Measurements from ENCODE around the gene GYPE. TPM values are rescaled to one million over a fixed set of nuclear protein-coding genes. Genes with fewer than 3 reads are reported as not detected.
"Not testable (repeated sequence)": the region's sequence is repeated elsewhere in the genome, so short reads cannot be mapped to it uniquely, and the experiment has no call there.

GYPE gene
- total and polyA plus RNA-seq, 4 experiments from 2014 or later = 0.58 to 1.6 (median 1.3) TPM; not detected in 1

DNA sequence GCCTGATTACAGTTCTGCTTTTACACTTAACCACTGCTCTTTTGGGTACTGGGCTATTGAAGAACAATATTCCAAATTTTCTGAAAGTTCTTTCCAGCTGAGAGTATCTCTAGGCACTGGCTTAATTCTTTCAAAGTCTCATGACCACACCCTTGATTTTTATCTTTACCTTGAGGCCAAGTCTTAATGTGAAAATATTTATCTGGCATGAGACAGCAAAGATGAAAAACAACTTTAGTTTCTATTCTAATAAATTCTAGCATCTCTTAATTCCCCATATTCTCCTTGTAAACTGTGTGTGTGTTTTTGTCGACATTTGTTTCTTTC, 61.9 kb downstream of the GYPE start:
- DNase-seq; H3K27ac Mint-ChIP-seq; H3K4me1 ChIP-seq (ENCODE audit: insufficient read depth, low read length); H3K4me3 Mint-ChIP-seq; H3K9me3 ChIP-seq (ENCODE audit: control insufficient read depth in 1 of 2, low read length in 2 of 2); H3K36me3 Mint-ChIP-seq; intact Hi-C loops (cut with micrococcal nuclease); H3K9me3 Mint-ChIP-seq; H3K27me3 Mint-ChIP-seq; H3K36me3 ChIP-seq (ENCODE audit: insufficient read depth, low read length); CTCF ChIA-PET (ENCODE audit: partially characterized antibody); H3K27ac ChIP-seq (ENCODE audit: low read depth, low read length); H3K4me1 Mint-ChIP-seq; H3K27me3 ChIP-seq (ENCODE audit: insufficient read depth, low read length); H3K4me3 ChIP-seq (ENCODE audit: low read length in 2 of 2); POLR2A ChIA-PET (ENCODE audit: partially characterized antibody): not testable (repeated sequence)

- DNase-seq; H3K9me3 Mint-ChIP-seq; H3K9me3 ChIP-seq (ENCODE audit: control insufficient read depth in 1 of 2, low read length in 2 of 2); H3K27me3 ChIP-seq (ENCODE audit: insufficient read depth, low read length); H3K4me3 ChIP-seq (ENCODE audit: low read length in 2 of 2); H3K36me3 Mint-ChIP-seq; CTCF ChIA-PET (ENCODE audit: partially characterized antibody); intact Hi-C loops (cut with micrococcal nuclease); H3K27ac ChIP-seq (ENCODE audit: low read depth, low read length); POLR2A ChIA-PET (ENCODE audit: partially characterized antibody); H3K36me3 ChIP-seq (ENCODE audit: insufficient read depth, low read length); H3K4me3 Mint-ChIP-seq; H3K4me1 Mint-ChIP-seq; H3K4me1 ChIP-seq (ENCODE audit: insufficient read depth, low read length); H3K27me3 Mint-ChIP-seq: not testable (repeated sequence)
- H3K27ac Mint-ChIP-seq = peak overlapping the region in 1 of 7 donors; percentile 43
Measured at GRCh38 chr4:143842624-143843505, 62.5 kb downstream of the GYPE start.

GRCh38 chr4:143839413-143839812, 65.9 kb downstream of the GYPE start:
- H3K27me3 Mint-ChIP-seq; H3K36me3 ChIP-seq (ENCODE audit: insufficient read depth, low read length); H3K4me3 ChIP-seq (ENCODE audit: low read length in 2 of 2); DNase-seq; intact Hi-C loops (cut with micrococcal nuclease); H3K27ac Mint-ChIP-seq; H3K27me3 ChIP-seq (ENCODE audit: insufficient read depth, low read length); H3K36me3 Mint-ChIP-seq; CTCF ChIA-PET (ENCODE audit: partially characterized antibody); H3K9me3 ChIP-seq (ENCODE audit: control insufficient read depth in 1 of 2, low read length in 2 of 2); H3K4me1 Mint-ChIP-seq; H3K27ac ChIP-seq (ENCODE audit: low read depth, low read length); H3K4me1 ChIP-seq (ENCODE audit: insufficient read depth, low read length); H3K4me3 Mint-ChIP-seq; POLR2A ChIA-PET (ENCODE audit: partially characterized antibody): not testable (repeated sequence)
- H3K9me3 Mint-ChIP-seq = peaks cover 0 to 12% (median 3%) of the 10 kb centered on the region in 8 donors

- H3K36me3 Mint-ChIP-seq; H3K9me3 ChIP-seq (ENCODE audit: control insufficient read depth in 1 of 2, low read length in 2 of 2); DNase-seq; H3K4me1 ChIP-seq (ENCODE audit: insufficient read depth, low read length); intact Hi-C loops (cut with micrococcal nuclease); H3K36me3 ChIP-seq (ENCODE audit: insufficient read depth, low read length); H3K27me3 Mint-ChIP-seq; H3K27me3 ChIP-seq (ENCODE audit: insufficient read depth, low read length); POLR2A ChIA-PET (ENCODE audit: partially characterized antibody); H3K4me3 ChIP-seq (ENCODE audit: low read length in 2 of 2); H3K4me3 Mint-ChIP-seq; H3K27ac ChIP-seq (ENCODE audit: low read depth, low read length); CTCF ChIA-PET (ENCODE audit: partially characterized antibody); H3K27ac Mint-ChIP-seq; H3K4me1 Mint-ChIP-seq: not testable (repeated sequence)
- H3K9me3 Mint-ChIP-seq = peaks cover 0 to 43% (median 22%) of the 10 kb centered on the region in 8 donors
Measured at GRCh38 chr4:143834196-143834595, 71.2 kb downstream of the GYPE start.

DNA sequence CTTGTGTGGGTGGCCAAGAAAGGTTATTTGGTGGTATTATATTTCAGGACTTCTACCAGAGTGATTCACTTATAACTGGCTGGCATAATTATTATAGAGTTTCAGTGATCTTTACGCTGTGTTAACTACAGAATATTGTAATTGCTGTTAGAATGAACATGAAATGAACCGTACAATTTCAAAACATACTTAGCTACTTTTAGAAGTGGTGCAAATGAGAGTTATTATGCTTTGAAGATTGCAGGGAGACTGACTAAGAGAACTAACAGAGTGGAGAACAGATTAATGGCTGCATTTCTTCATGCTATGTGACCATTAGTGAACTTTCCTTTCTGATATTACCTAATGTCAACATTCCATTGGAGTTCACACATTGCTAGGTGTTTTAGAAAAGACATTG, 71.7 kb downstream of the GYPE start:
- not testable (repeated sequence) for H3K4me1 Mint-ChIP-seq, H3K27ac Mint-ChIP-seq

DNA sequence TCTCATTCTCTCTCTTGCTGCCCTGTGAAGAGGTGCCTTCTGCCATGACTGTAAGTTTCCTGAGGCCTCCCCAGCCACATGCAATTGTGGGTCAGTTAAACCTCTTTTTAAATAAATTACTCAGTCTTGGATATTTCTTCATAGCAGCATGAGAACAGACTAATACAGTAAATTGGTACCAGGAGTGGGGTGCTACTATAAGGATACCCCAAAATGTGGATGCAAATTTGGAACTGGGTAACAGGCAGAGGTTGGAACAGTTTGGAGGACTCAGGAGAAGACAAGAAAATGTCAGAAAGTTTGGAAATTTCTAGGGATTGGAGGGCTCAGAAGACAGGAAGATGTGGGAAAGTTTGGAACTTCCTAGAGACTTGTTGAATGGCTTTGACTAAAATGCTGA, 74.8 kb downstream of the GYPE start:
- H3K4me1 Mint-ChIP-seq; CTCF ChIA-PET (ENCODE audit: partially characterized antibody); intact Hi-C loops (cut with micrococcal nuclease): not testable (repeated sequence)

More for the DNA sequence above, 71.7 kb downstream of the GYPE start:
- H3K9me3 ChIP-seq (ENCODE audit: control insufficient read depth in 1 of 2, low read length in 2 of 2); intact Hi-C loops (cut with micrococcal nuclease); H3K4me3 Mint-ChIP-seq; H3K4me1 ChIP-seq (ENCODE audit: insufficient read depth, low read length); DNase-seq; H3K4me3 ChIP-seq (ENCODE audit: low read length in 2 of 2); H3K36me3 Mint-ChIP-seq; H3K27me3 ChIP-seq (ENCODE audit: insufficient read depth, low read length); H3K27me3 Mint-ChIP-seq; H3K36me3 ChIP-seq (ENCODE audit: insufficient read depth, low read length); H3K27ac ChIP-seq (ENCODE audit: low read depth, low read length); CTCF ChIA-PET (ENCODE audit: partially characterized antibody); POLR2A ChIA-PET (ENCODE audit: partially characterized antibody): not testable (repeated sequence)
- H3K9me3 Mint-ChIP-seq = peaks cover 0 to 45% (median 24%) of the 10 kb centered on the region in 8 donors

DNA sequence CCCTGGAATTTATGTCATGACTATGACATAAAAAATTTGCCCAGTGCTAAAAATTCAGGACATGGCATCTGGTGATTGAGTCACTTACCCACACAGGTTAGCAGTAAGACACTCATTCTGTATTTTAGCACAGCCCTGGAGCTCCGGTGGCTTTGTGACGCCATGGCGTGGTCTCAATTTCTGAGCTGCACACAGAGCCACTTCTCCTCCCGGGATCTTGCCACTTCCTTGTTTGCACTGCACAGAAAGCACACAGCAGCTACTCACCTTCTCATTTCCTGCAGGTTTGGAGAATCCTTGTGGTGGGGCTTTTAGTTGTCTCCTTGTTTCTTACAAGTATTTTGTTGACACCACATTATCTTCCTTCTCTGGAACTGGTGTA, 76.1 kb downstream of the GYPE start:
- H3K27ac ChIP-seq (ENCODE audit: low read depth, low read length); H3K4me3 Mint-ChIP-seq; CTCF ChIA-PET (ENCODE audit: partially characterized antibody); H3K9me3 ChIP-seq (ENCODE audit: control insufficient read depth in 1 of 2, low read length in 2 of 2); H3K36me3 Mint-ChIP-seq; H3K27me3 ChIP-seq (ENCODE audit: insufficient read depth, low read length); intact Hi-C loops (cut with micrococcal nuclease); POLR2A ChIA-PET (ENCODE audit: partially characterized antibody); DNase-seq; H3K27me3 Mint-ChIP-seq; H3K27ac Mint-ChIP-seq; H3K4me1 Mint-ChIP-seq; H3K36me3 ChIP-seq (ENCODE audit: insufficient read depth, low read length); H3K4me1 ChIP-seq (ENCODE audit: insufficient read depth, low read length); H3K4me3 ChIP-seq (ENCODE audit: low read length in 2 of 2): not testable (repeated sequence)
- peaks cover 0 to 40% (median 22%) of the 10 kb centered on the region in 8 donors for H3K9me3 Mint-ChIP-seq

More for the DNA sequence above, 74.8 kb downstream of the GYPE start:
- H3K4me3 Mint-ChIP-seq; H3K36me3 Mint-ChIP-seq; H3K27me3 Mint-ChIP-seq; H3K27me3 ChIP-seq (ENCODE audit: insufficient read depth, low read length); H3K9me3 ChIP-seq (ENCODE audit: control insufficient read depth in 1 of 2, low read length in 2 of 2); H3K4me1 ChIP-seq (ENCODE audit: insufficient read depth, low read length); H3K27ac ChIP-seq (ENCODE audit: low read depth, low read length); H3K4me3 ChIP-seq (ENCODE audit: low read length in 2 of 2); H3K27ac Mint-ChIP-seq; POLR2A ChIA-PET (ENCODE audit: partially characterized antibody); DNase-seq; H3K36me3 ChIP-seq (ENCODE audit: insufficient read depth, low read length): not testable (repeated sequence)
- peaks cover 0 to 48% (median 25%) of the 10 kb centered on the region in 8 donors for H3K9me3 Mint-ChIP-seq

Measured in CD4-positive, alpha-beta memory T cell (primary cell).